Nephron progenitor cell (in vitro differentiated cells): Measurements from ENCODE around the gene SHC4.
A peak's percentile ranks its signal among the peaks of the same experiment; 100 is the strongest.

Experiments used
- DNase-seq: peaks from one replicate; pipeline ENCODE4 v3.0.0; 2021
- H3K27ac Mint-ChIP-seq: 2 replicates; pipeline ENCODE4 v1.8.0; 2021; ENCODE audit warnings: mild to moderate bottlenecking, moderate library complexity, mixed read lengths
- H3K27me3 Mint-ChIP-seq: 2 replicates; pipeline ENCODE4 v1.8.0; 2021; ENCODE audit warnings: mild to moderate bottlenecking, low read depth, mixed read lengths; ENCODE audit not compliant: poor library complexity
- H3K36me3 Mint-ChIP-seq: 2 replicates; pipeline ENCODE4 v1.8.0; 2021; ENCODE audit warnings: low read depth, mixed read lengths
- H3K4me1 Mint-ChIP-seq: 2 replicates; pipeline ENCODE4 v1.8.0; 2021; ENCODE audit warnings: mixed read lengths
- H3K4me3 Mint-ChIP-seq: 2 replicates; pipeline ENCODE4 v1.8.0; 2021; ENCODE audit warnings: mild to moderate bottlenecking, moderate library complexity, mixed read lengths
- H3K9me3 Mint-ChIP-seq: 2 replicates; pipeline ENCODE4 v1.8.0; 2021; ENCODE audit warnings: mild to moderate bottlenecking, moderate library complexity, mixed read lengths
- CTCF ChIP-seq: fragments of 200-600 bp; sonication (generic); IDR thresholded peaks from 2 replicates; pipeline ENCODE4 v1.5.0; 2021; ENCODE audit warnings: antibody characterized with exemption

The SHC4 gene

DNA sequence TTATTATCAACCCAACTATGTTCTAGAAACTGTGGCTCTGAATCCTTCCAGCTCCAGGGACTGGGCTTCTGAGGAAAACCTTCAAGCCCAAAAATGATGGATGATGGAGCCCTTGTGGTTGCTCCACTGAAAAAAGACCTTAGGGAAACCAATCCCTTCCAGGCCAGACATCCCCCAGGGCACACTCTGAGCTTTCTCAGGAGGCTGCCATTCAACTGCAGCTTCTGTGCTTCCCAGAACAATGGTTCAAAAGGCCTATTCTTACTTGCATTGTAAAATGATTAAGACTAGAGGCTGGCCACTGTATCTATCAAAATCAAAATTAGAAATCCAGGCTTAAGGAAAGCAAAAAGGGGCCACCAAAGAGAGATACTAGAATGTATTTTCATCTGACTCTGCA is 58.5 kb downstream of the SHC4 start:
- Mint-ChIP-seq H3K27me3 (peaks cover 4% of the 10 kb centered on the region), H3K9me3 (peaks cover 21% of the 10 kb centered on the region), H3K4me3 (no peak overlapping the region), H3K36me3 (peaks cover 10% of the 10 kb centered on the region), H3K27ac (peak overlapping the region; percentile 70), H3K4me1 (peaks cover 18% of the 10 kb centered on the region)
- no peak for DNase-seq
- TF ChIP-seq CTCF, result no peak

GRCh38 chr15:48904758-48905157 is 59.0 kb downstream of the SHC4 start:
- DNase-seq, result no peak
- H3K9me3 Mint-ChIP-seq, result peaks cover 16% of the 10 kb centered on the region
- H3K27me3 Mint-ChIP-seq, result peaks cover 4% of the 10 kb centered on the region
- no peak for TF ChIP-seq CTCF
- peaks cover 22% of the 10 kb centered on the region for H3K4me1 Mint-ChIP-seq
- H3K27ac Mint-ChIP-seq, result no peak overlapping the region
- no peak overlapping the region for H3K4me3 Mint-ChIP-seq
- peaks cover 7% of the 10 kb centered on the region for H3K36me3 Mint-ChIP-seq

DNA sequence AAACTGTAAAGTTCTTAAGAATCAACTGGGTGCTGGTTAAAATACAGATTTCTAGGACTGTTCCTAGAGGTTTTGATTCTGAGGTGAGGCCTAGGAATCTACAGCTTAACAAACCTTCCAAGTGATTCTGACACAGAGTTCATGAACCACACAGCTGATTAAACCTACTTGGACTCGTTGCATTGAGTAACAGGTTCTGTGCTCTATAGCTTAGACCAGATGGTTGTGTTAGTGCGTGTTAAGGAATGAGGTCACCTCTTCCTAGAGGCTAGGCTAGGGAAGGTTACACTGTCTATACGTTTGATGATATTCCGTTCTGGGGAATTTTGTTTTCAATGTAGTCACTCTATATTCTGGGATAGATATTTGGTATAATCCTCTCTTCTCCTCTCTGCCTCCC is 63.9 kb downstream of the SHC4 start:
- H3K27ac Mint-ChIP-seq, result no peak overlapping the region
- no peak for TF ChIP-seq CTCF
- no peaks in the 10 kb centered on the region for H3K27me3 Mint-ChIP-seq
- no peaks in the 10 kb centered on the region for H3K9me3 Mint-ChIP-seq
- H3K36me3 Mint-ChIP-seq, result no peaks in the 10 kb centered on the region
- peaks cover 51% of the 10 kb centered on the region for H3K4me1 Mint-ChIP-seq
- no peak overlapping the region for H3K4me3 Mint-ChIP-seq
- DNase-seq, result no peak

GRCh38 chr15:48898446-48898845 is 65.3 kb downstream of the SHC4 start:
- peak; percentile 21 for DNase-seq
- peak overlapping the region; percentile 67 for H3K4me3 Mint-ChIP-seq
- no peaks in the 10 kb centered on the region for H3K9me3 Mint-ChIP-seq
- no peak for TF ChIP-seq CTCF
- no peaks in the 10 kb centered on the region for H3K27me3 Mint-ChIP-seq
- H3K27ac Mint-ChIP-seq, result peak overlapping the region; percentile 99
- no peaks in the 10 kb centered on the region for H3K36me3 Mint-ChIP-seq
- H3K4me1 Mint-ChIP-seq, result peaks cover 50% of the 10 kb centered on the region

DNA sequence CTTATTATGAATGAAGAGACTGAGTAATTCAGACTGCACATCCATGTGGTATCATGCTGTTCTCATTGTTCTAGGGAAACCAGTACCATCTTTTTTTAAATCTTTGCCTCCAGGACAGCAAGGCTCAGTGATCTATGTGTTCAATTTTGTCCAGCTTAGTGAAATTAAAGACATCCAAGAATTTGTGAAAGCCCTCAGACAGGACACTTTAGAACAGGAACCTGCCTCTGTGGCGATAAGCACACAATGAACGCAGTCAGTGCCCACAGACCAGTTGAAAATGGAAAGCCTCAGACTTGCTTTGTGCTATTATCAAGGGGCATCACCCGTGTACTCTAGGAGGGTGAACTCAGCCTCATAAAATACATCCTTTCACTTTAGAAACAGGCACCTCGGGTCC is 65.7 kb downstream of the SHC4 start:
- no peaks in the 10 kb centered on the region for H3K36me3 Mint-ChIP-seq
- peak overlapping the region; percentile 67 for H3K4me3 Mint-ChIP-seq
- peak overlapping the region; percentile 99 for H3K27ac Mint-ChIP-seq

More for the DNA sequence above, 65.7 kb downstream of the SHC4 start:
- Mint-ChIP-seq H3K27me3 (no peaks in the 10 kb centered on the region), H3K4me1 (peaks cover 46% of the 10 kb centered on the region), H3K9me3 (no peaks in the 10 kb centered on the region)
- no peak for DNase-seq
- TF ChIP-seq CTCF, result no peak
